Activated CD8-positive, alpha-beta T cell treated with anti-CD3 and anti-CD28 coated beads for 36 hours (primary cell): ENCODE results near the gene APOBEC3G. TPM values are rescaled to one million over a fixed set of nuclear protein-coding genes. Genes with fewer than 3 reads are reported as not detected.

ENCODE experiments used
- ATAC-seq: fragments of 200-7000 bp; cut with Tn5 transposase; one replicate; pipeline ENCODE4 v1.10.0; 2021; ENCODE audit warnings: mild to moderate bottlenecking, moderate library complexity
- CTCF ChIA-PET: fragments of 350-600 bp; sonication (Branson Sonifier 250); formaldehyde crosslinking; loops from one replicate; lab custom pipeline; 2021; ENCODE audit warnings: antibody characterized with exemption; lab: Charles Lee
- POLR2A ChIA-PET: fragments of 350-600 bp; sonication (Branson Sonifier 250); formaldehyde crosslinking; loops from one replicate; lab custom pipeline; 2021; ENCODE audit warnings: antibody characterized with exemption; lab: Charles Lee
- DNase-seq: peaks from one replicate; pipeline ENCODE4 v3.0.0-alpha.2; 2020
- H3K27ac Mint-ChIP-seq: one replicate; pipeline ENCODE4 v1.8.0; 2021; ENCODE audit warnings: mild to moderate bottlenecking, mixed read lengths
- H3K27me3 Mint-ChIP-seq: one replicate; pipeline ENCODE4 v1.8.0; 2021; ENCODE audit warnings: mixed read lengths
- H3K36me3 Mint-ChIP-seq: one replicate; pipeline ENCODE4 v1.8.0; 2021; ENCODE audit warnings: low read depth, mixed read lengths
- H3K4me1 Mint-ChIP-seq: one replicate; pipeline ENCODE4 v1.8.0; 2021; ENCODE audit warnings: low read depth, mixed read lengths
- H3K4me3 Mint-ChIP-seq: one replicate; pipeline ENCODE4 v1.8.0; 2021; ENCODE audit warnings: mild to moderate bottlenecking, moderate library complexity, mixed read lengths
- H3K9me3 Mint-ChIP-seq: one replicate; pipeline ENCODE4 v1.8.0; 2021; ENCODE audit warnings: mixed read lengths
- CTCF ChIP-seq: fragments of 200-600 bp; IDR thresholded peaks from one replicate; pipeline ENCODE4 v1.8.0; 2022; ENCODE audit warnings: antibody characterized with exemption, mild to moderate bottlenecking
- intact Hi-C: fragments of 100-400 bp; cut with micrococcal nuclease; formaldehyde crosslinking; loops from one replicate; pipeline ENCODE4 v1.10.0; 2022
- total RNA-seq, 2 experiments: library from RNA; stranded (reverse); gene quantifications; one replicate each; pipeline ENCODE4 v1.2.3, GENCODE V29; 2021

Gene APOBEC3G
- total RNA-seq, 2 experiments from 2014 or later: 66.0 to 66.5 TPM

DNA sequence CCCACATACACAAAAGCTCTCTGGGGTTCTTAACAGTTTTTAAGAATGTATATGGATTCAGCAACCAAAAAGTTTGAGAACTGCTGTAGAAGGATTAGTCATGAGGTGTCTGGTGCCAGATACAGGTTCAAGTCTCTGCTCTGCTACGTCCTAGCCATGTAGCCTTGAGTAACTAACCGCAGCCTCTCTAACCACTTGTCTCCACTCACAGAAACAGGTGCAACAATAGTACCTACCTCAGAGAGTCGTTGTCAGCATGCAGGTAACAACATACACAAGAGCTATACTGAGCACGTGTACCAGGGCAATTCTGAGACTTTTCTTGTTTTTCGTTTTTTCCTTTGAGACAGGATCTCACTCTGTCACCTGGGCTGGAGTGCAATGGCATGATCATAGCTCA is 48.5 kb downstream of the APOBEC3G start:
- H3K9me3 Mint-ChIP-seq: no peaks in the 10 kb centered on the region
- no peak overlapping the region for H3K4me3 Mint-ChIP-seq
- ChIA-PET CTCF (interaction anchor here (0.6 to 2.9 kb wide), 5 partner anchors 9 to 152 kb away, joined by 3 to 8 read pairs (median 3); no protein-coding TSS in a partner anchor), POLR2A (no interaction called here)
- no peak overlapping the region for H3K27ac Mint-ChIP-seq
- H3K36me3 Mint-ChIP-seq: no peaks in the 10 kb centered on the region
- DNase-seq (no peak), ATAC-seq (no peak)
- peaks cover 12% of the 10 kb centered on the region for H3K4me1 Mint-ChIP-seq
- intact Hi-C loops: no loop called here
- no peak for TF ChIP-seq CTCF
- no peaks in the 10 kb centered on the region for H3K27me3 Mint-ChIP-seq

DNA sequence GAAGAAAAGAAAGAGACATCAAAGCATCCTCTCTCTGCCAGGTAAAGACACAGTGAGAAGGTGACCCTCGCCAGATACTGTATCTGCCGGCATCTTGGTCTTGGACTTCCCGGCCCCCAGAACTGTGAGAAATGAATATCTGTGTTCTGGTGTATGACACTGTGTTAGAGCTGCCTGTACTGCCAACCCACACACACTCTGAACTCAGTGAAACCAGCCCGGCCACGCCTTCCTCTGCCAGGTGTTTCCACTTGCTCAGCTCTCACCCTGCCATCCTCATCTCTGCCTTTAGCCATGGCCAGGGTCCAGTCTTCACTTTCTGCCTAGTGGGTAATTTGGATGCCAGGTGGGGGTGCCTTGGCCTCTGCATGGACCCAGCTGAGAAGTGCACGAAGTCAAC is 51.4 kb downstream of the APOBEC3G start:
- peak; percentile 34 for ATAC-seq
- peak; percentile 21 for DNase-seq
- H3K36me3 Mint-ChIP-seq: peaks cover 2% of the 10 kb centered on the region
- H3K27me3 Mint-ChIP-seq: no peaks in the 10 kb centered on the region
- ChIA-PET POLR2A (no interaction called here), CTCF (no interaction called here)
- intact Hi-C loops: no loop called here
- peaks cover 4% of the 10 kb centered on the region for H3K4me1 Mint-ChIP-seq
- H3K27ac Mint-ChIP-seq: no peak overlapping the region
- no peak for TF ChIP-seq CTCF
- no peaks in the 10 kb centered on the region for H3K9me3 Mint-ChIP-seq
- H3K4me3 Mint-ChIP-seq: no peak overlapping the region

- Mint-ChIP-seq H3K9me3 (no peaks in the 10 kb centered on the region), H3K4me1 (peaks cover 4% of the 10 kb centered on the region), H3K36me3 (peaks cover 2% of the 10 kb centered on the region), H3K27me3 (no peaks in the 10 kb centered on the region), H3K4me3 (no peak overlapping the region), H3K27ac (no peak overlapping the region)
- CTCF ChIA-PET: no interaction called here
- DNase-seq (no peak), ATAC-seq (no peak)
- POLR2A ChIA-PET: no interaction called here
- no peak for TF ChIP-seq CTCF
- intact Hi-C loops: no loop called here
Observed at GRCh38 chr22:39129081-39129480, 52.0 kb downstream of the APOBEC3G start.

DNA sequence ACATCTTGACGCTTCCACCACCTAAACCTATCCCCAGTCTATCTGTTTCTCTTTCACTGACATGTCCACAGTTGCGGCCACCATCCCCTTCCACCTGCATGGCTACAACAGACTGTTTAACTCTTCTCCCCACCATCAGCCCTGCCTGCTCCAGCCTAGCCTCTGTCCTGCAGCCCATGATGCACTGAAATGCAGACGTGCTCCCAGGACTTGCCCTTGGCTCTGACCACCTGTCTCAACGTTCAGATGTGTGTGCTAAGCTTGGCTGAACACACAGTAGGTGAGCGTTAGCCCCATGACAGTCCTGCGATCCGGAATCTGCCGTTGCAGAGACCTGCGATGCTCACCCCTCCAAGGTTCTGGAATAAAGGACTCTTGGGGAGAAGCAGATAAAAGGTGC is 52.7 kb downstream of the APOBEC3G start:
- CTCF ChIA-PET: no interaction called here

More for the DNA sequence above, 52.7 kb downstream of the APOBEC3G start:
- Mint-ChIP-seq H3K27ac (no peak overlapping the region), H3K9me3 (no peaks in the 10 kb centered on the region), H3K36me3 (peaks cover 2% of the 10 kb centered on the region), H3K4me3 (no peak overlapping the region), H3K4me1 (peaks cover 4% of the 10 kb centered on the region), H3K27me3 (no peaks in the 10 kb centered on the region)
- no peak for ATAC-seq
- intact Hi-C loops: no loop called here
- POLR2A ChIA-PET: interaction anchor here (1.8 kb wide), 1 partner anchor 22 kb away, joined by 4 read pairs; the partner anchor contains the start of gene CBX7
- no peak for DNase-seq
- no peak for TF ChIP-seq CTCF
